HG02571 (cell line): ENCODE measurements around the gene CCDC195.
A peak's percentile ranks its signal among the peaks of the same experiment; 100 is the strongest.
"Not testable (repeated sequence)": the region's sequence is repeated elsewhere in the genome, so short reads cannot be mapped to it uniquely, and the experiment has no call there.

Experiments
- ATAC-seq: cut with Tn5 transposase; IDR thresholded peaks from one replicate; pipeline ENCODE4 v1.9.1; 2021; ENCODE audit warnings: mild to moderate bottlenecking, moderate library complexity; ENCODE audit not compliant: unreplicated experiment

Gene CCDC195

GRCh38 chr2:224691563-224691962, 24.6 kb downstream of the CCDC195 start:
- ATAC-seq, result no peak

DNA sequence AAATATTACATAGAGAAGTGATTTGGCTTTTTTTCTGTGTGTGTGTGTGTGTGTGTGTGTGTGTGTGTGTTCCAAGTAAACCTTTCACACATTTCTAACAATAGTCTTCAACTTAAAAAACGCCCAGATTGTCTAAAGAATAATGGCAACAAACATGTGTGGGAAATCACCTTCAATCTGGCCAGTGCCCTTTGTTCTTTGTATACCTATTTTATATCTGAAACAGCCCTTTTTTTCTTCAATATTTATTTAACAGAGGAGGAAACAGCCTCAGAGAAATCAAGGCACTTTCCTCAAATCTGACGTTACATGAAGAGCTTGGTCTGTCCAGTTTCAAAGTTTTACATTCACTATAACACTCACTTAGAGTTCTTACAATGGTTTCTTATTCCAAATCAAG, 25.3 kb downstream of the CCDC195 start:
- no peak for ATAC-seq

- no peak for ATAC-seq
Observed at GRCh38 chr2:224689539-224689938, 26.6 kb downstream of the CCDC195 start.

DNA sequence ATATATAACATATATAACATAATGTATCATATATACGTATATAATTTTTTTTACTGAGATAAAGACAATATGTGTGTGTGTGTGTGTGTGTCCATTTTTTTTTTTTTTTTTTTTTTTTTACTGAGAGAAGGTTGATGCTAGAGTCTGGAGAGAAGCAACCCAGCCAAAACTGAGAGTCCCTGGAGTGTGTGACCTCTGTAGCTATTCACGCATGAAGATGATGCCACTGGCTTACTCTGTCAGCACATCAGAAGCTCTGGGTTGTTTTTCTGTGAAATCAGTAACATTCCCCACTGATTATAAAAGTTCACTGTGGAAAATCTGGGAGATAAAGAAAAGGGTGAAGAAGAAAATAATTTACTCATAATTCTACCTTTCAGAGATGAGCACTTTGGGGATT, 27.2 kb downstream of the CCDC195 start:
- no peak for ATAC-seq

GRCh38 chr2:224687156-224687555, 29.0 kb downstream of the CCDC195 start:
- no peak for ATAC-seq

GRCh38 chr2:224685121-224685520, 31.0 kb downstream of the CCDC195 start:
- ATAC-seq, result no peak

- no peak for ATAC-seq
Observed at GRCh38 chr2:224682134-224682533, 34.0 kb downstream of the CCDC195 start.

GRCh38 chr2:224671731-224672130, 44.4 kb downstream of the CCDC195 start:
- ATAC-seq, result no peak

DNA sequence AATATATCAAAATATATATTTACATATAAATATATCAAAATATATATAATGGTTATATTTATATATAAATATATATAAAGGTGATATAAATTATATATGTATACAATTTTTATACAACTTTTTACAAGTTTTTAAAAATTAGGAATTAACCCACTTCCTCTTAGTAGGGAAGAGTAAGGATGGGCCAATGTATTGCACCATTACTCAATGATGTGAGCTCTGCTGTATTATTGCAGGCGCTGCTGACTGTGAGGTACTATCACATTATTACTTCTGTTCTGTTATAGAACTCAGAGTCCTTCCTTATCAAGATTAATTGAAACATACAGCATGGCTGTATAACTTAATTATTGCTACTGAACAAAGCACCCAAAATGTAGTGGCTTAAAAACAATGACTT, 46.0 kb downstream of the CCDC195 start:
- no peak for ATAC-seq

GRCh38 chr2:224669449-224669848, 46.7 kb downstream of the CCDC195 start:
- no peak for ATAC-seq

GRCh38 chr2:224668123-224668909, 47.8 kb downstream of the CCDC195 start:
- no peak for ATAC-seq

GRCh38 chr2:224666951-224667553, 49.1 kb downstream of the CCDC195 start:
- ATAC-seq, result peak; percentile 93

- ATAC-seq, result not testable (repeated sequence)
Observed at GRCh38 chr2:224663322-224663721, 52.8 kb downstream of the CCDC195 start.

- not testable (repeated sequence) for ATAC-seq
Observed at GRCh38 chr2:224661708-224662107, 54.5 kb downstream of the CCDC195 start.

- no peak for ATAC-seq
Observed at GRCh38 chr2:224659714-224660113, 56.5 kb downstream of the CCDC195 start.

DNA sequence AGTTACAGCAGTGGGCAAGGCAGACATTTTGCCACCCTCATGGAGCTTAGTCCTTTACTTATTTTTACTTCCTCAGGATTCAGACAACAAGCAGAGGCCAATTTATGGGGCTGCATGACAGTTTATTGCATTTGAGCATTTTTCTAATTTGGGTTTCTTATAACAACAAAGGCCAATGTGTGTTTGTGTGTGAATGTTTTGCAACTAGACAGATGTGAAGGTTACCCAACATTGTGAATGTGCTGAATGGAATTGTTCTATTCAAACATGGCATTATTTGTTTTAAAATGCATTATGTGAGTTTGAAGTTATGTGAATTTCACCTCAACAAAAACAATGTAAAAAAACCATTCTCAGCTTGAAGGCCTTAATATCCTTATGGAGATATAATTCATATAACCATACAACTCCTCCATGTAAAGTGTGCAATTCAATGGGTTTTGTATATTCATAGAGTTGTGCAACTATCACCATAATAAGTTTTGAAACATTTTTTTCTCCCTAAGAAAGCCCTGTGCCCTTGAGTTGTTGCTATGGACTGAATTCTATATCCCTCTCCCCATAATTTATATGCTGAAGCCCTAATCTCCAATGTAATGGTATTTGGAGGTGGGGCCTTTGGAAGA, 57.3 kb downstream of the CCDC195 start:
- ATAC-seq, result no peak

- ATAC-seq, result no peak
Observed at GRCh38 chr2:224657349-224657748, 58.8 kb downstream of the CCDC195 start.

DNA sequence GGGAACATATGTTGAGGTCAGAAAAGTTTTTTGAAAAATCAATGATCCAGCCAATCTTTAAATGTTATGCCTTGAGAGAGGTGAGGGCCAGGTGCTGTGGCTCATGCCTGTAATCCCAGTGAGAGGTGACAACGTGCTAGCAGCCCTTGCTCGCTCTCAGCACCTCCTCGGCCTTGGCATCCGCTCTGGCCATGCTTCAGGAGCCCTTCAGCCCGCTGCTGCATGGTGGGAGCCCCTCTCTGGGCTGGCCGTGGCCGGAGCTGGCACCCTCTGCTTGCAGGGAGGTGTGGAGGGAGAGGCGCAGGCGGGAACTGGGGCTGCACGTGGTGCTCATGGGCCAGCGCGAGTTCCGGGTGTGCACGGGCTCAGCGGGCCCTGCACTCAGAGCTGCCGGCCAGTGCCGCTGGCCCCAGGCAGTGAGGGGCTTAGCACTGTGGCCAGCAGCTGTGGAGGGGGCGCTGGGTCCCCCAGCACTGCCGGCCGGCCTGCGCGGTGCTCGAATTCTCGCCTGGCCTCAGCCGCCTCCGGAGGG, 61.1 kb downstream of the CCDC195 start:
- ATAC-seq, result no peak
